ENCODE data around the gene EYS.
"Not testable (repeated sequence)": the region's sequence is repeated elsewhere in the genome, so short reads cannot be mapped to it uniquely, and the experiment has no call there.

EYS gene

DNA sequence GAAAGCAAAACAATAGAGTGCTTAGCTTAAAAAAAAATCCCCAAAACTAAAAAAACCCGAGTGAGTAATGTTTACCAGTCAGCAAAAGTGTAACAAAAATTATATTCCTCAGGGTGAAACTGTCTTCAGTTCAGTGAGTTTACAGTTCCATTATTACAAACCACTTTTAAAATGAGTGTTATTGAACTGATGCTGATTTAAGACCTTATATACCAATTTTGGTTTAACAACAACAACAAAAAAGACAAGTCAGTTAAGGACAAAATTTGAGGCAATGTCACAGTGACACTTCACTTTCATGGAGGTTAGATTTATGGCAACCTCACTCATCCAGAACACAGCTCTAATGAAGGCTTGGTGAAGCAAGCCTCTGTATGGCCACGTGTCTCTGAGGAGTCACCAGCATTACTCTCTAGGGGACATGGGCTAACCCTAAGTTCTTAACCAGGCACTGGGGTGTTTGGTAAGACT, 1440.6 kb downstream of the EYS start:
- DNase-seq: no peak

DNA sequence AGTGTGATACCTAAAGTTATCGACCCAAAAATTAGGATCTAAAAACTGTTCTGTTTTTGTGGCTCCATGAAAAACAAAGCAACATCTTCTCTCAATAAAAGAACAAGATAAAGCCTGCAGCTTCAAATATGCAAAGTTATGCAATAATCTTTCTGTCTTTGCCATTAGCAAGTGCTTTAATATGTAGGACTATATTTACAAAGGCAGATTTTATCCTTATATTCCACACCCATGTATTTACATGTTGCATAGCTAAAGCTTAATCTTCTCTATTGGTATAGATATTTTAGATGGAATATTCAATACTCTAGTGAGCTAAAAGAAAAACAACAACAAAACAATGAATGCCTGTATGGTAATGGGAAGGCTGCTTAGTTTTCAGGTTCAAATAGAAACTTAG, 1443.2 kb downstream of the EYS start:
- no peak for DNase-seq

DNA sequence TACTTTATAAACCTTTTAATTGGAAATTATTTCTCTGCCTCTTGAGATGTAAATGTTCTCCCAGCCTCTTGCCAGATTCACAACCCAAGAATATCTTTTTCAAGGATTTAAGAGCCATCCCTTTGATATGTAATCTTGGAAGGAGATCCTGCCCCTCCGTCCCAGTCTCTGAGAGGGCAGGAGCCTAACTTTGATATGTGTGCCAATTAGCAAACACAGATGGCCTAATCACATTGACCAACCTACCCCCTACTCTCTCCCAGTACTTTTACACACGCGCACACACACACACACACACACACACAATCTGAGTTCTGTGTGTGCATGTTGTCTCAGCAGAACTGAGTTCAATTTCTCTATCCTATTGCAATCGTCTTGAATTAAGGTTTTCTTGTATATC, 1447.7 kb downstream of the EYS start:
- DNase-seq: no peak

DNA sequence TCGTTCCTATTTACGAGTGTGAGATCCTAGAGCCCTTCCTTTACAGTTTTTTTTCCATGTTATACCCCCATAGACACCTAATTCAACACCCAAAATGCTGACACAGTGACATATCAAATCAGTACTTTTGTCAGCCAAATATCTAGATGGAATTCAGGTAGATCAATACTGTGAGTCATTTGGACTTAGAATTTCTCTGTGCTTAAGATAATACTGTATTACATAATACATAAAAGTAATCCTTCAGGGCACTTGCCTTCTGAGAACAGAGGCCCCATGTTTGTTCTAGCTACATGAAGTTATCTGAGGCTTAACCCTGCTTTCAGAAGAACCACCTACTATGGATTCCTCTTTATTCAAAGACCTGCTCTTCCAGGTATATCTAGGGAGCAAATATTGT, 1448.3 kb downstream of the EYS start:
- no peak for DNase-seq

DNA sequence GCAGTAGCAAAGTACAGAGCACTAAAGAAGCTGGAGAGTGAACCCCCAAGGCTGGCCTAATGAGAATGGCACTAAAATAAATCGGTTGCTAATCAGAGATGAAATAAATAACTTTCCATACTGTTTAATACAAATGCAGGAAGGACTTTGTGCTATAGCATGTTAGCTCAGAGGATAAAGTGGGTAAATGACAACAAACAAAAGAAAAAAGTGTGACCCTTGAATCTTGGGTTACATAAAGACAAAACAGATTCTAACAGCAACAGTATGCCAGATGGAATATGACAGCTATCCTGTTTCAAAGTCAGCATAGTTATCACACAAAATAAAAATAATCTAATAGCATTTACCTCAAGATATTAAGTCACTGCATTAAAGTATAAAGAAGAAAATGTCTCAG, 1448.7 kb downstream of the EYS start:
- DNase-seq: no peak

DNA sequence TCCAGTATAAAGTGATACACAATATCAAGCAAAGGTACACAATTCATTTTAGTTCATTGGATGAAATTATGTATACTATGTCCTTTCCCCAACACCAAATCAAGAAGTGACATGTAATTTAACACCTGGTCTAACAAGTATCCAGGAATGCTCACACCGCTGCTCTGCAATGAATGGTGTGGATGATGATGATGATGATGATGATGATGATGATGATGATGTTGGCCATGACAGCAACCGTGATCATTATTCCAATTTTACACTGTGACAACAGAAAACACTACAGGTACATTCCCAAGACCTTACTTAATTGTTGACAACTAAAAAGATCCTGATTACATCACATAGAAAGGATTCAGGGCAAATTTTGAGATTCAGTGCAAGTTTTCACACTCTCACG, 1449.4 kb downstream of the EYS start:
- DNase-seq: no peak

DNA sequence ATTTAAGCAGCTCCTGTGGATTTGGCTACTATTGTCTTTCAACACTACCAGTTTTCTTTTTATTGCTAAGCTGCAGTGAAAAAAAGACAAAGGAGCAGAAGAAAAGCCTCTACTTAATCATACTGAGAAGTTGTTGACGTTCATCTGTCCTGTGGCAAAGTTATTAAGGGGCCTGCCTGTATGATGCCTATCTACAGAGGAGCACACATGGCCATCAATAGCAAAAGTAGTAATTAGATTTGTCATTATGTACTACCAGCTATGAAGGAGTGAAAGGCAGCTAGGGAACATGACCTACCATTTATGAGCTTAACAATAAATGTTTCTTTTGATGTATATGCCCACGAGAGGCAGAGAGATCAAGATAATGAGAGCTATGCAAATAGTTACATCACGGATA, 1450.5 kb downstream of the EYS start:
- no peak for DNase-seq

DNA sequence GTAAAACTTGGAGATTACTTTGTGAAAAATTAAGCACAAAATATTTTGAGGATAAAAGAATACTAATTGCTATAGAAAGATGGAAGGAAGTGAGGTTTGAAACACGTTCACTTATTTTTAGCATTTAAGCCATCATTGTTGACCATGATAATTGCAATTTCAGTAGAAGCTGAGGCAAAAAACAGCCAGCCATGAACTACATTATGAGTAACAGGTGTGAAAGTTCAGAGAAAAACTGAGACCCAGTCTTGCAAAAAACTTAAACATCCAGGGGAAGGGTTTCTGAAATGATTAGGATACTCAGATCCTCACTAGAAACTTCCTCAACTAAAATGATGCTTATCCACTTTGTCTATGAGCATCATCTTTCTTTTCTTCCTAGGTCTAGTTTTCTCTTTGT, 1452.0 kb downstream of the EYS start:
- no peak for DNase-seq

DNA sequence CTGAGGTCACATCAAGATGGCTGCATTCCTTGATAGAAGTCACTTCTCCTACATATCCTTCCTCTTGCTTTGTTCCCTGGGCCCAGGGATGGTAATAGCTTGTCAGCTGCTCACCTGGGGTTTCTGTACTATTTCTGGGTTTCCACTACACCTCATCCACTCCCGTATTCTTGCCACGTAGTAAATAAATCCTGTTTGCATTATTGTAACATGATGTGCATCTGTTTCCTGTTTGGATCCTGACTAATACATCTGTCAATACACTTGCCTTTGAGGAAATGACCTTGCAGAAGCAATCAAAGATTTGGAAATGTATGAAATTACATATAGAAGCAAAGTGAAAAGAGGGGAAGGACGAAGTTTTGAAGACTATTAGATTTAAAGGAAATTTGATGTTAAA, 1452.5 kb downstream of the EYS start:
- no peak for DNase-seq

DNA sequence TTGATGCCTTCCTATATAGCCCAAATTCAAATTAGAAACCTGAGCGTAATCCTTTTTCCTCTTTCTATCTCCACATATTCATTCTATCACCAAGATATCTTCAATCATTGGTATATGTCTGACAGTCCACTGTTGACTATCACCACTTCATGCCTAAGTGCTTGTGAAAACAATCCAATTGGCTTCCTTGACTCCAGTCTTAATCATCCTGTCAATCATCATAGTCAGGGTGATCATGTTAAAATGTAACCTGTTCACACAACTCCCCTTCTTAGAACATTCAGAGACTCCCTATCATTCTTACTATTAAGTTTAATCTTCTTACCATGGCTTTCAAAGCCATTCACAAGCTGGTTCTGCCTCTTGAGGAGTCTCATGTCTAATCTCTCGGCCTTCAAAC, 1454.8 kb downstream of the EYS start:
- DNase-seq: no peak

DNA sequence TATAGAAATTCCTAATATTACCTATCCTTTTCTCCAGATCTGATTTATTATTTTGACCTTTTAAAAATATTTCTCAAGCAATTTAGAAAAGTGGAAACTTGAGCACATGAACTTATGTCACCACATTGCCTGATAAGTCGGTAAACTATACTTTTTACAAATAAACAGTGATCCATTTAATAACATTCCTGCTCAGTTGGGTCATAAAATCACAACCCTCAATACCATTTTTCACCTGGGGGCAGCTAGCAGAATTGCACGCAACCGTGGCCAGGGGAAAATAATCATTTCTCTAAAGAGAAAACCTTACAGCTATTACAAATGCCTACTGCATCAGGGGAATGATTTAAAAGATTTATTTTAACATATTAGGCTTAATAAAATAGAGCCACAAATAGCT, 1456.9 kb downstream of the EYS start:
- DNase-seq: no peak

DNA sequence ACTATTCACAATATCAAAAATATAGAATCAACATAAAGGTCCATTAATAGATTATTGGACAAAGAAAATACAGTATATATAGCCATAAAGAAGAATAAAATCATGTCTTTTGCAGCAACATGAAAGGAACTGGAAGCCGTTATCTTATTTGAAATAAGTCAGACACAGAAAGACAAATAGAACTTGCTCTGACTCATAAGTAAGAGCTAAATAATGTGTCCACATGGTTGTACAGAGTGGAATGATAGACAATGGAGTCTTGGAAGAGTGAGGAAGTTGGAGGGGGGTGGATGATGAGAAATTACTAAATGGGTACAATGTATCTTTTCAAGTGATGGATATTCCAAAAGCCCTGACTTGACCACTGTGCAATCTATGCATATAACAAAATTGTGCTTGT, 1457.9 kb downstream of the EYS start:
- no peak for DNase-seq

DNA sequence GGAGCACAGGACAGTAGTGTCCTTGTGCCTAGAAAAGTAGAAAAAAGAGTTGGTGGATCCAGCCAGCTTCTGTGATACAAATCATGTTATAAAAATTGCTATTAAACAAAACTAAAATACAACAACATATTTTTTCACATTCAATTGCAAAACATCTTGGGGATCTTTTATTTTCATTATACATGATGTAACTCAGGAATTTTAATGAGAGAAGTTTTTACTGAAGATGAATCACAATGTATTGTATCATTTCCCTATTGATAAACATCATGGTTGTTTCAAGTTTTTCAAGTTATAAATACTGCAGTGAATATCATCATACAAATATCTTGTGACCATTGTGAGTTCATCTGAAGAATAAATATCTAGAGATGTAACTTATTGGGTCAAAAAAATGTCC, 1463.4 kb downstream of the EYS start:
- DNase-seq: no peak

DNA sequence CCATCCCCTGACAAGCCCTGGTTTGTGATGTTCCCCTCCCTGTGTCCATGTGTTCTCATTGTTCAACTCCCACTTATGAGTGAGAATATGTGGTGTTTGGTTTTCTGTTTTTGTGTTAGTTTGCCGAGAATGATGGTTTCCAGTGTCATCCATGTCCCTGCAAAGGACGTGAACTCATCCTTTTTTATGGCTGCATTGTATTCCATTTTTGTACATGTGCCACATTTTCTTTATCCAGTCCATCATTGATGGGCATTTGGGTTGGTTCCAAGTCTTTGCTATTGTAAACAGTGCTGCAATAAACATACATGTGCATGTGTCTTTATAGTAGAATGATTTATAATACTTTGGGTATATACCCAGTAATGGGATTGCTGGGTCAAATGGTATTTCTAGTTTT, 1468.1 kb downstream of the EYS start:
- not testable (repeated sequence) for DNase-seq

DNA sequence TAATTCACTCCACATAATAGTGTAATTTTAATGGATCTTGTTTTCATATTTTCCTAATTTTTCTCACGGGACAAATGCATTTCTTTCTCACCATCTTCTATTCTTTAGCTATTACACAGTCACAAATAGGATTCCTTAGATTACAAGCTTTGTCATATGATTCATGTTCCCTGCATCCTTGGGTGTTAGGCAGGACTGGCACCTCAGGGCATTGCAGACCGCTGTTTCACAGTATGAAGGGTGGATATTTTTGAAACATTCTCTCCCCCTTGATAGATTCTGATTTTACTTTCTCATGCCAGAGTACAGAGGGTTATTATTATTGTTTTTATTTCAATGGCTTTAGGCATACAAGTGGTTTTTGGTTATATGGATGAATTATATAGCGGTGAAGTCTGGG, 1469.0 kb downstream of the EYS start:
- no peak for DNase-seq

DNA sequence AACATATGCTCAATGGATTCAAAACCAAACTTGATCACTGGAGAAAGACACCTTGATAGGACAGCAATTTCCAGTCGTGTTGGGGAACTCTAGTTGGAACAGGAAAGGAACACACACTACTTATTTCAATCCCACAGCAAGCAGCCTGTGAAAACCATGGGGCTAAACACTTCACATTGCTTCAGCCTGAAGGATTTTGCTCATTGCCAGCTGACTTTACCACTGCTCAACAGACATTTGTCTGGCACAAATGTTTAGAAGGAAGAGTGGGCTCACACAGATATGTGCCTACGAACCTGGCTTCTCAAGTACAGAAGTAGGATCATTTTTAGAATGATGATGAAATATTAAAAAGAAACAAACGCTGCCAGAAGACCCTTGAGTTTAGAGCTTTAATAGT, 1473.3 kb downstream of the EYS start:
- no peak for DNase-seq

DNA sequence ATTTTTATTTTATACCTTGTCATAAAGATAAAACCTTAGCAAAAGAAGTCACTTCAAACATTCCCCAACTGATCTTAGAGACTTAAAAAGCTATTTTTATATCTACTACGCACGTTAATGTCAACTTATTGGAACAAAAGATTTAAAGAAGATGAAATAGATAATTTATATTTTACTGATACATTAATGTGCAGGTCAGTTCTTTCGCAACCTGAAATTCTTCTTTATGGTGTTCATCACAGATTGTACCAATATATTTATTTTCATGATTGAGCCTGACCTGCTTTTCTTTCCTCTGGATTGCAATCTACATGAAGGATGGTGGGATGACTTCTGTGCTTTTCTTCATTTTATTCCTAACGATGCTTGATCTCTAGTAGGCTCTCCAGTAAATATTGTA, 1475.1 kb downstream of the EYS start:
- no peak for DNase-seq

DNA sequence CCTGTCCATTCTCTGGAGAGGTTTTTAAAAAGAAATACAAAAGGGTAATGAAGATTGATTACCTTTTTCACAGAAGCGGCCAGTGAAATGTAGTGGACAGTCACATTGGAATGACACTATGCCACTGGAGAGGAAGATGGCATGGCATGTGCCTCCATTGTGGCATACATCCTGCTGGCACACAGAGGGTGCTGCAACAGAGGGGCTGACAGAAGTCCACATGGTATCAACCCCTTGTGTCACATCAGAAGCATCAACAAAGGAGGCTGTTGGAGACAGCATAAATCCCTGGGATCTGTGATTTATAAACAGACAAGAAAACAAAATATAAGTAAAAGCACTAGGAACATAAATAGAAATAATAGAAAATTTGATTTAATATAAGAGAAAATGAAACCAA, 1476.5 kb downstream of the EYS start:
- no peak for DNase-seq

DNA sequence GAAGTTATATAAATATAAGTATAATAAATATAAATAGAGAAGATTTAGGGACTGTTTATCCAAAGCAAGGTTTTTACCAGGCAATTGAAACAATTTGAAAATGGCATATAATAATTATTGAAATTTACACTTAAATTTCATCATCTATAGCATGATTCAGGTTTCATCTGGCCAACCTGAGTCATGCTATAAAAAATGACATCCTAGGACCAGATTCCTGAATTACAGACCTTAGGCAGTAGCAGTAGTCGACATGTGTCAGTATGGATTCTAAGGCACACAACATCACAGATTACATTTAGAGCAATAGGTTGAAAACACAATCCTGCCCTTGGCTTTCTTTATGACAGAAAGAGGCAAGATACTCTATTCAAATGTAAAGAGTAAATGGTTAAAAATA, 1479.2 kb downstream of the EYS start:
- DNase-seq: no peak

DNA sequence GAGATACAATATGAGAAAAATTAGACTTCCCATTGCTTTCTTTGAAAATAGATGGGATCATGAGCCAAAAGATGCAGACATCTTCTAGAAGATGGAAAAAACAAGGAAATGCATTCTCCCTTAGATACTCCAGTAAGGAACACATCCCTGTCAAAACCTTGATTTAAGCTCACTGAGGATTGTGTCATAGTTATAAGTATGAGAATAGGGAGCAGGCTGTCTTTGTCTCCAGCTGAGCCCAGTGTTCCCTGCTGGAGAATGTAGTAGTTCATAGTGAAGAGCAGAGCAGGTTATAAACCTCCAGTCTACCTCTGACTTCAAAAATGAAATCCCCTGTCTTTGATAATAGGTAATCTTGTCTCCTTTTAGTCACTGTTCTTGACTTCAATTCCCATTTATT, 1481.5 kb downstream of the EYS start:
- no peak for DNase-seq

DNA sequence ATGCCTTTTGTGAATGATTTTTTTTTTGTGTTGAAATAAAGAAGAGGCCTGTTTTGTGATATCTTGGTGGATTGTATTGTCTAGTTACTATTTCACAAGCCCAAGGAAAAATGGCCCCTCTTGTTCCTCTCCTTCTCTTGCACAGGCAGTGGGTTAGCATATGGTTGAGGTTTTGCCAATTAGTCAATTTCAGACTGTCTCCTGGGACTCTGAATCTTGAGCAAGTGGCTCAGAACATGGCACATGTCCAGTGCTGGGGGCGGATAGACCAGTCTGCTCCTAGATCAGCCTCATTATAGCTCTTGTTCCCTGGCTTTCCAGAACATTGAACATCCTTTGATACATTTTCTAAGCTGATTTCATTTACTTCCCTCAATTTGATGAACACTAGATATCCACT, 1482.2 kb downstream of the EYS start:
- no peak for DNase-seq

DNA sequence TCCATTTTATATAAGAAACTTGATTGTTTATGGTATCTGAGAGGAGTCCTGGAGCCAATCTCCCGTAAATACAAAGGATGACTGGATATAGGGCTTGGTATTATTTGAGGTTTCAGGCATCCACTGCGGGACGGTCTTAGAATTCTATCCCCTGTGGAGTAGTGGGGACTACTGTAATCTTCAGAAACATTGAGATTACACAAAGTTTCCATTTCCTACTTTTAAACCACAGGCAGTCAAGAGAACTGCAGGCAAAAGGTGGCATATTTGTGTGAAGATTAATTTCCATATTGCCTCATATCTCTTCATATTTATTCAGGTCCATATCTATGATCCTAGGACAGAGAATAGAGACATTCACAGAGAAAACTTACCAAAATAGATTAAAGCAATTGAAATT, 1485.2 kb downstream of the EYS start:
- no peak for DNase-seq

DNA sequence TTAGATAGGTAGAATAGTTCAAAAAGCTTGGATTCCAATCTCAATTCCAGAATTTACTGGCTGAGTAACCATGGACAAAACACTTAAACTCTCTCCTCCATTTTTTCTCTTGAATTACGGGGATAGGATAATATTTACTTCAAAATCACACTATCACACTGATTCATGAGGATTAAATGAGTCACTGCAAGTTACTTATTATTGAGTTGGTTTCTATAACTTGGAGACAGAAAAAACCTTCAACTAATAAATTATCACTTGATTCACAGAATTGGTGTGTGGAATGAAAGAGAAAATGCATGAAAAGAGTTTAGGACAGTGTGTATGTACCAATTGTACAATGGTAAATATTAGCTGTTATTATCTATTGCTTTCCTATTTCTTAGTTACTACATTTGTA, 1486.2 kb downstream of the EYS start:
- no peak for DNase-seq

DNA sequence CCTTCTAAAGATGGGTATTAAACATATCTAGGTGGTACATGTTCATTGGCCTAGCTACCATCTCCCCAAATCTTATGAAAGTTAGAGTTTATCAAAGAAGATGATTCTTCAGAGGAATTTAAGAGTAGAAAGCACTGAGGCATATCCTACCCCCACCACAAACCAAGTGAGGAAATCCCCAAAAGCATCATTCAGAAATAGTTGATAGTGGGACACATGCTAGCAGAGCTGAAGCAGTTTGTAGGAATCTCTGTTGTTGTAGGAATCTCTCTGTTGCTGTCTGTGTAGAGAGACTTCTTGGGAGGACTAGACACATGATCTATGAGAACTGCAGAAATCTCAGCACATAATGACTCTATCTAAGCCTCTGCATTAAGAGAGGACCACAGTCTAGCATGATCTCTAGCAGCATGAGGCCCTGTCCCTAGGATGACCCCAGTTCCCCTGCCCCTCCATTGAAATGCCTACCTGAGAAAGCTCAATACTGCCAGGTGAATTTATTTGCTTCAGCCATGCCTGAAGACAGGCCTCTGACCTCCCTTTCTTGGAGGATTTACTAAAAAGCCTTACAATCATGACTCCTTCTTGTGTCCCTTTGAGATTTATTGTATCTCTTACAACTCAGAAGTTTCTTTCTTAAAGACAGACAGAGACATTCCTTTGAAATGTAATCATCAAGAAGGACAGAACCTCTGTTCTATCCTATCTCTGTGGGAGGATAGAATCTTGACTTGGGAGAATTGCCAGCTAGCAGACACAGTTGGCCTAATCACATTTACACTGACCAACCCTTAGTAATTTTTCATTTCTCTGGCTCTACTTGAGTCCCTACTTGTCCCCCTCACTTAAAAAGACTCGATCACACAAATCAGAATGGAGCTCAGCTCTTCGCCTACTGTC, 1489.1 kb downstream of the EYS start:
- DNase-seq: no peak

DNA sequence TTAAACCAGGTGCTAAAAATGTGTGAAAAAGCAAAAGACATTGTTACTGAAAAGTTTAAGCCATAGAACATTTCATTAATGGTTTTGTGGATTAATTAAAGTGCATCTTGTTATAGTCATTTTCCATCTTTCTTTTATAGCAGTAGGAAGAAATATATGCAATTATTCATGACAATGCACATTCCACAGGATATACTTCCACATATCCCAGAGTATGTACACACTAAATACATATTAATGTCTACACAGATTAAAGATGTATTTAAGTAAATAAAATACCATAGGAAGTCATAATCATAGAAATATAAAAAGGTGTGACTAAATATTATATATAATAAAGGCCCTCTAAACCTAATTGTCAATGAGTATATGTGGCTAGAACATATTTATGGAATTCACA, 1492.7 kb downstream of the EYS start:
- DNase-seq: no peak
